Mucosa of stomach (tissue), 1 donor: Measurements from ENCODE around the gene PFN1.

Experiments
- H3K27me3 ChIP-seq: one replicate; pipeline ENCODE4 v1.7.0; 2013; ENCODE audit warnings: mild to moderate bottlenecking, low read length; ENCODE audit not compliant: control insufficient read depth, insufficient read depth
- H3K36me3 ChIP-seq: one replicate; pipeline ENCODE4 v1.7.0; 2013; ENCODE audit warnings: low read length; ENCODE audit not compliant: control insufficient read depth, insufficient read depth
- H3K4me1 ChIP-seq: one replicate; pipeline ENCODE4 v1.7.0; 2013; ENCODE audit warnings: mild to moderate bottlenecking, low read length; ENCODE audit not compliant: control insufficient read depth, insufficient read depth
- H3K4me3 ChIP-seq: one replicate; pipeline ENCODE4 v1.7.0; 2013; ENCODE audit warnings: low read length
- H3K9ac ChIP-seq: one replicate; pipeline ENCODE4 v1.7.0; 2013; ENCODE audit warnings: mild to moderate bottlenecking, low read length, moderate library complexity
- H3K9me3 ChIP-seq: one replicate; pipeline ENCODE4 v1.7.0; 2013; ENCODE audit warnings: mild to moderate bottlenecking, low read length, moderate library complexity; ENCODE audit not compliant: control insufficient read depth
- donor health status: Pancreatic carcinoma.

Gene PFN1

DNA sequence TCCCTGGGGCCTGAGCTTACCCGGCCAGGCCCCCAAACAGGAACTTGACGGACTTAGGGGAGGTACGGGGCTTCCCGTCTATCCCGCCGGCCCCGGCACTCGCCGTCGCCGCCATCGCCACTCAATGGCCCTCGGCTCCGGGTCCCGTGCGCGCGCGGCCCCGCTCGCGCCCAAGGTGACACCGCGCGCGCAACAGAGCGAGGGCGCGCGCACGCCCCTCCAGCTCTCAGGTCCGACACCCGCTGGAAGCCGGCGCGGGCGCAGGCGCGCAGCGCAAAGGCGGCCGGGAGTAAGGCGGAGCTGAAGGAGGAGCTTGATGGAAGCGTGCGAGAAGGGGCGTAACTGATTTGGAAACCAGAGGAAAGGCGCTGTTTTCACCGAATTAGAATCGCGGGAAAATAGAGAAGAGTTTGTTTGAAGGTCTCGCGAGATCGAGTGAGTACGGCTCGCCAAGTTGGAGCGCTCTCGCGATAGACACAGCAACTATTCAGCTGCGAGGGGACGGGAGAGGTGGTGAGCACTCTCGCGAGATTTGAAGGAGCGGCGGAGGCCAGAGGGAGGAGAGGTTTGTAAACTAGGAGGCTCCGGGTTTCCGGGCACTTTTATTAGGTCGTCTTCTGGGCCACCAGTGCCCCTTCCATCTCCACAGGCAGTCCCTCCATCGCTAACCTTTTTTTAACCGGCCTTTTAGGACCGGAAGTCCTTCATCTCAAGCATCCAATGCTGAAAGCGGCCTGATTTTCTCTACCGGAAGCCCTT lies 8.4 kb downstream of the PFN1 start, which contains the start of the genes RNF167 and SLC25A11:
RNF167 (plus strand) TSS at position 473 of the 759 bp plus-strand sequence. CDS start 642 bp downstream, outside the sequence.
SLC25A11 (minus strand) TSS at position 251 of the 759 bp plus-strand sequence; CDS start at position 115, 136 bp downstream.
- Histone ChIP-seq H3K27me3 (no peaks in the 10 kb centered on the region), H3K4me3 (peak within 1 kb of the TSS; percentile 70), H3K9ac (peak within 1 kb of the TSS; percentile 93), H3K36me3 (peaks cover 9% of the 10 kb centered on the region), H3K9me3 (no peaks in the 10 kb centered on the region), H3K4me1 (peaks cover 38% of the 10 kb centered on the region)

- H3K27me3 ChIP-seq = no peaks in the 10 kb centered on the region
- H3K4me3 ChIP-seq = peak overlapping the region; percentile 70
- H3K9me3 ChIP-seq = no peaks in the 10 kb centered on the region
- peaks cover 33% of the 10 kb centered on the region for H3K4me1 ChIP-seq
- H3K36me3 ChIP-seq = peaks cover 5% of the 10 kb centered on the region
- peak overlapping the region; percentile 93 for H3K9ac ChIP-seq
These were observed 8.9 kb downstream of the PFN1 start for GRCh38 chr17:4939546-4939795.

- Histone ChIP-seq H3K4me3 (peak overlapping the region; percentile 70), H3K9ac (peak overlapping the region; percentile 93), H3K36me3 (peaks cover 5% of the 10 kb centered on the region), H3K27me3 (no peaks in the 10 kb centered on the region), H3K9me3 (no peaks in the 10 kb centered on the region), H3K4me1 (peaks cover 33% of the 10 kb centered on the region)
These were observed 9.4 kb downstream of the PFN1 start for GRCh38 chr17:4938688-4939545.

GRCh38 chr17:4938069-4938491 lies 10.2 kb downstream of the PFN1 start:
- no peak overlapping the region for H3K4me3 ChIP-seq
- H3K36me3 ChIP-seq = peaks cover 5% of the 10 kb centered on the region
- H3K9ac ChIP-seq = peak overlapping the region; percentile 93
- H3K4me1 ChIP-seq = peaks cover 34% of the 10 kb centered on the region
- H3K9me3 ChIP-seq = no peaks in the 10 kb centered on the region
- no peaks in the 10 kb centered on the region for H3K27me3 ChIP-seq

GRCh38 chr17:4937553-4937952 lies 10.8 kb downstream of the PFN1 start:
- H3K4me1 ChIP-seq = peaks cover 34% of the 10 kb centered on the region
- H3K9me3 ChIP-seq = no peaks in the 10 kb centered on the region
- H3K9ac ChIP-seq = no peak overlapping the region
- peaks cover 5% of the 10 kb centered on the region for H3K36me3 ChIP-seq
- H3K27me3 ChIP-seq = no peaks in the 10 kb centered on the region
- no peak overlapping the region for H3K4me3 ChIP-seq

DNA sequence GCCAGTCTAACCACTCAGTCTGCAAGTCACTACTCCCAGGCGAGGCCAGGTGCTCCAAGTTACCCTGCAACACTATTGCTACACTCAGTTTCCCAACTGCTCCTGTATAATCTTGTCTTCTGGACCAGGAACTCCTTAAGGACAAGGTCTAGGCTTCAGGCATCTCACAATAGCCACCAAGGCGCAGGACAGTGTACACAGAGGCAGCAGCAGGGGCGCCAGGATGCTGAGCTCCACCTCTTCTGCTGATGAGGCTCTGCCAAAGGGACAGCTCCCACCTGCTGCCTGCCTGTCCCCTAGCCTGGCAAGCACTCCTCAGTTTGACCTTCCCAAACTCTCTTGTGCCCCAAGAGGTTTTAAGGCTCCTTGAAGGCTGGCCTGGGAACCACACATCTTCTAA lies 11.9 kb downstream of the PFN1 start:
- peaks cover 5% of the 10 kb centered on the region for H3K36me3 ChIP-seq
- no peaks in the 10 kb centered on the region for H3K9me3 ChIP-seq
- no peak overlapping the region for H3K9ac ChIP-seq
- no peaks in the 10 kb centered on the region for H3K27me3 ChIP-seq
- no peak overlapping the region for H3K4me3 ChIP-seq
- H3K4me1 ChIP-seq = peaks cover 31% of the 10 kb centered on the region

DNA sequence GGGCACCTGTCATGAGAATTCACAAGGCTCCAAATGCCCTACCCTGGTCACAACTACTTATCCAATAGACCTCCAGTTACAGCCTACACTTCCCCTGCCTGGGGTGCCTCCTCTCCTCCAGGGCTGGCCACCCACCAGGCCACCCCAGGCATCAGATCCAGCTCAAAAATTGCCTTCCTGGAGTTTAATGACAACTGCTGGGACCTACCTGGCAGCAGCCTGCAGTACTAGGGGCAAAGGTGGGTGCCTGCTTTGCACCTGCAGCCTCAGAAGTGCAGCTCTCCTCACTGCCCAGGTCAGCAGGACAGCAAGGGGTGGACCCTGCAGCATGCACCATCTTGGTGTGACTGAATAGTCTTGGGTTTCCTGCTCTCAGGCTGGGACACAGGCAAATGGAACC lies 12.7 kb downstream of the PFN1 start:
- H3K9me3 ChIP-seq = no peaks in the 10 kb centered on the region
- no peak overlapping the region for H3K4me3 ChIP-seq
- H3K4me1 ChIP-seq = peaks cover 23% of the 10 kb centered on the region
- H3K36me3 ChIP-seq = peaks cover 5% of the 10 kb centered on the region
- no peak overlapping the region for H3K9ac ChIP-seq
- no peaks in the 10 kb centered on the region for H3K27me3 ChIP-seq

- H3K4me1 ChIP-seq = peaks cover 19% of the 10 kb centered on the region
- peaks cover 5% of the 10 kb centered on the region for H3K36me3 ChIP-seq
- no peaks in the 10 kb centered on the region for H3K9me3 ChIP-seq
- H3K4me3 ChIP-seq = no peak overlapping the region
- peak overlapping the region; percentile 45 for H3K9ac ChIP-seq
- H3K27me3 ChIP-seq = no peaks in the 10 kb centered on the region
These were observed 14.0 kb downstream of the PFN1 start for GRCh38 chr17:4934173-4934979.

DNA sequence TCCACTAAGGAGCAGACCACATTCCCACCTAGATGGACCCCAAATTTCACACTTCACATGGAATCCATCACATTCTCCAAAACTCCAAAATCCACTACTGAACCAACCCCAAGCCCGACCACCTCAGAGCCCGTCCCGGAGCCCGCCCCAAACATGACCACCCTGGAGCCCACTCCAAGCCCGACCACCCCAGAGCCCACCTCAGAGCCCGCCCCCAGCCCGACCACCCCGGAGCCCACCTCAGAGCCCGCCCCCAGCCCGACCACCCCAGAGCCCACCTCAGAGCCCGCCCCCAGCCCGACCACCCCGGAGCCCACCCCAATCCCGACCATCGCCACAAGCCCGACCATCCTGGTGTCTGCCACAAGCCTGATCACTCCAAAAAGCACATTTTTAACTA lies 14.7 kb downstream of the PFN1 start:
- Histone ChIP-seq H3K4me3 (no peak overlapping the region), H3K4me1 (peaks cover 13% of the 10 kb centered on the region), H3K9me3 (no peaks in the 10 kb centered on the region), H3K9ac (peak overlapping the region; percentile 45), H3K36me3 (peaks cover 5% of the 10 kb centered on the region), H3K27me3 (no peaks in the 10 kb centered on the region)

GRCh38 chr17:4932756-4933155 lies 15.6 kb downstream of the PFN1 start:
- Histone ChIP-seq H3K27me3 (no peaks in the 10 kb centered on the region), H3K4me3 (no peak overlapping the region), H3K36me3 (peaks cover 5% of the 10 kb centered on the region), H3K9me3 (no peaks in the 10 kb centered on the region), H3K4me1 (peaks cover 6% of the 10 kb centered on the region), H3K9ac (no peak overlapping the region)

- Histone ChIP-seq H3K4me1 (peaks cover 6% of the 10 kb centered on the region), H3K9ac (no peak within 1 kb of the TSS), H3K36me3 (no peaks in the 10 kb centered on the region), H3K27me3 (no peaks in the 10 kb centered on the region), H3K9me3 (no peaks in the 10 kb centered on the region), H3K4me3 (no peak within 1 kb of the TSS)
These were observed 16.4 kb downstream of the PFN1 start, which contains the start of gene GP1BA for GRCh38 chr17:4931963-4932362. TSS of gene GP1BA (plus strand) at chr17:4932277. CDS start at chr17:4932605, 328 bp downstream.
